Cardiac fibroblast (primary cell): Measurements from ENCODE around the gene ENC1.
A peak's percentile ranks its signal among the peaks of the same experiment; 100 is the strongest.

Experiments used
- DNase-seq, 2 donors: peaks; one replicate each; pipeline versions ENCODE4 v3.0.0 to v3.0.0-alpha.2; 2010; ENCODE audit warnings: low read depth in 2 of 2
- H3K4me3 ChIP-seq, 2 donors: replicated peaks in 1 of 2; 1 replicate in 1 of 2; 2 replicates in 1 of 2; pipeline ENCODE4 v1.5.1; 2011; ENCODE audit warnings: low read depth in 2 of 2, low read length in 2 of 2, mild to moderate bottlenecking in 2 of 2, moderate library complexity in 1 of 2
- TF ChIP-seq, protein P1 (sequence below): IDR thresholded peaks from one replicate; pipeline ENCODE4 v1.5.1; 2011; ENCODE audit warnings: low read depth, mild to moderate bottlenecking, low read length, inconsistent platforms

The ENC1 gene

GRCh38 chr5:74643111-74643562 is 2.6 kb upstream of the ENC1 start:
- no peak overlapping the region for H3K4me3 ChIP-seq
- TF ChIP-seq, protein P1, sequence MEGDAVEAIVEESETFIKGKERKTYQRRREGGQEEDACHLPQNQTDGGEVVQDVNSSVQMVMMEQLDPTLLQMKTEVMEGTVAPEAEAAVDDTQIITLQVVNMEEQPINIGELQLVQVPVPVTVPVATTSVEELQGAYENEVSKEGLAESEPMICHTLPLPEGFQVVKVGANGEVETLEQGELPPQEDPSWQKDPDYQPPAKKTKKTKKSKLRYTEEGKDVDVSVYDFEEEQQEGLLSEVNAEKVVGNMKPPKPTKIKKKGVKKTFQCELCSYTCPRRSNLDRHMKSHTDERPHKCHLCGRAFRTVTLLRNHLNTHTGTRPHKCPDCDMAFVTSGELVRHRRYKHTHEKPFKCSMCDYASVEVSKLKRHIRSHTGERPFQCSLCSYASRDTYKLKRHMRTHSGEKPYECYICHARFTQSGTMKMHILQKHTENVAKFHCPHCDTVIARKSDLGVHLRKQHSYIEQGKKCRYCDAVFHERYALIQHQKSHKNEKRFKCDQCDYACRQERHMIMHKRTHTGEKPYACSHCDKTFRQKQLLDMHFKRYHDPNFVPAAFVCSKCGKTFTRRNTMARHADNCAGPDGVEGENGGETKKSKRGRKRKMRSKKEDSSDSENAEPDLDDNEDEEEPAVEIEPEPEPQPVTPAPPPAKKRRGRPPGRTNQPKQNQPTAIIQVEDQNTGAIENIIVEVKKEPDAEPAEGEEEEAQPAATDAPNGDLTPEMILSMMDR, result no peak
- peak; percentile 92 to 99 for DNase-seq

GRCh38 chr5:74642543-74642863 is 2.0 kb upstream of the ENC1 start:
- no peak for DNase-seq
- TF ChIP-seq, protein P1, result no peak
- H3K4me3 ChIP-seq, result no peak overlapping the region

GRCh38 chr5:74641735-74642542 is 1.4 kb upstream of the ENC1 start:
- peak; percentile 90 to 91 for DNase-seq
- TF ChIP-seq, protein P1, result peak; percentile 69
- H3K4me3 ChIP-seq, result peak overlapping the region; percentile 79 to 98

- TF ChIP-seq, protein P1, result no peak
- peak overlapping the region; percentile 79 to 98 for H3K4me3 ChIP-seq
- DNase-seq, result peak; percentile 74 to 86
Measured at GRCh38 chr5:74640954-74641734, 616 bp upstream of the ENC1 start.

- DNase-seq, result peak; percentile 49 to 60
- TF ChIP-seq, protein P1, result peak; percentile 37
- peak overlapping the region; percentile 79 to 98 for H3K4me3 ChIP-seq
Measured at GRCh38 chr5:74639807-74640449, 600 bp downstream of the ENC1 start.

- peak overlapping the region; percentile 79 to 98 for H3K4me3 ChIP-seq
- TF ChIP-seq, protein P1, result no peak
- peak; percentile 54 to 75 for DNase-seq
Measured at GRCh38 chr5:74638970-74639806, 1.3 kb downstream of the ENC1 start.
